GM12872 (cell line): Measurements from ENCODE around the gene EFCAB6.

Experiments used
- TF ChIP-seq, protein P1 (sequence below): IDR thresholded peaks from 3 replicates; pipeline ENCODE4 v1.5.1; 2011; ENCODE audit warnings: low read depth, mild to moderate bottlenecking, low read length, moderate library complexity; ENCODE audit not compliant: insufficient read depth

The EFCAB6 gene

DNA sequence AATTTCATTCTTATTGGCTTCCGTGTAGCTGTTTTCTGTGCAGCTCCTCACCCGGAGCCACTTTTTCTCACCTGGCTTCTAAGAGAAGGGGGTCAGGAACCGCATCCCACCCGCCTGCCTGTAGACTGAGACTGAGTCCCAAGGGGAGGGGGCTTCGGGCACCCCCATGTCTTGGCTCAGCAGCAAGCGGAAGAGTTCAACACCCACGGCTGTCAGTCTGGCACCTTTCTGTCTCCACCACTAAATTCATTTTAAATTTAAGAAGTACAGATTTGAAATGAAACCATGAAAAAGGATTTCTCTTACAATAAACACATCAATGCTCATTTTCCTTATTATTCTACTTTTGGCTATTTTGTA is 66.7 kb downstream of the EFCAB6 start:
- TF ChIP-seq, protein P1, sequence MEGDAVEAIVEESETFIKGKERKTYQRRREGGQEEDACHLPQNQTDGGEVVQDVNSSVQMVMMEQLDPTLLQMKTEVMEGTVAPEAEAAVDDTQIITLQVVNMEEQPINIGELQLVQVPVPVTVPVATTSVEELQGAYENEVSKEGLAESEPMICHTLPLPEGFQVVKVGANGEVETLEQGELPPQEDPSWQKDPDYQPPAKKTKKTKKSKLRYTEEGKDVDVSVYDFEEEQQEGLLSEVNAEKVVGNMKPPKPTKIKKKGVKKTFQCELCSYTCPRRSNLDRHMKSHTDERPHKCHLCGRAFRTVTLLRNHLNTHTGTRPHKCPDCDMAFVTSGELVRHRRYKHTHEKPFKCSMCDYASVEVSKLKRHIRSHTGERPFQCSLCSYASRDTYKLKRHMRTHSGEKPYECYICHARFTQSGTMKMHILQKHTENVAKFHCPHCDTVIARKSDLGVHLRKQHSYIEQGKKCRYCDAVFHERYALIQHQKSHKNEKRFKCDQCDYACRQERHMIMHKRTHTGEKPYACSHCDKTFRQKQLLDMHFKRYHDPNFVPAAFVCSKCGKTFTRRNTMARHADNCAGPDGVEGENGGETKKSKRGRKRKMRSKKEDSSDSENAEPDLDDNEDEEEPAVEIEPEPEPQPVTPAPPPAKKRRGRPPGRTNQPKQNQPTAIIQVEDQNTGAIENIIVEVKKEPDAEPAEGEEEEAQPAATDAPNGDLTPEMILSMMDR, result no peak

DNA sequence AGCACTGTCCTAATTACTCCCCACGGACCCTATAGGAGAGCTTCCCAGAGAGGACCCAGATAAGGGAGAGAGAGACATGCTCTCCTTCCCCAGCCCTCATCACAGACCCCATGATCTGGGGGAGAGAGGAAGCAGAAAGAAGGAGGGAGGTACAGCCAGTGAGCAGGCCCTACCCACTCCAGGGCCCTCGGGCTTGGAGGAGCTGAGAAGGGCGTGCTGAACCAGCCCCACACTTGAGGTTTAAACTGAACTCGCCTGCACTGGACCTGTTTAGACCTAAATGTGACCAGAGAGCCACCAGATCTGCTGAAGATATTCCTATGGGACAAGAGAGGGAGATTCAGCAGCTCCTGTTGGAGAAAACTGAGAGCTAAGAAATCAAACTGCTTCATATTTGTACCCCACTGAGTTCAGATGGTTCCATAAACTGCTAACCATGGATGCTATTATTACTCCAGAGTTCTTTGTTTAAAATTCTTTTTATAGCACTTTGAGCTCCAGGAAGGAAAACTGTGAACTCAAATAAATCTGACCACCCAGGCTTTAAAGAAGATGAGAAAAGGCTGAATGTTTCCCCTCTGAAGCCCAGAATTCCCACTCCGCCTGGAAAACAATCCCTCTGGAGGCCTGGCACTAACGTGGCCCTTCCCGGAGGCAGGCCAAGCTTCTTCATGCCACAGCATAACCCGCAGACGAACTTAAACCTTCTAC is 67.2 kb downstream of the EFCAB6 start:
- TF ChIP-seq, protein P1, result no peak

DNA sequence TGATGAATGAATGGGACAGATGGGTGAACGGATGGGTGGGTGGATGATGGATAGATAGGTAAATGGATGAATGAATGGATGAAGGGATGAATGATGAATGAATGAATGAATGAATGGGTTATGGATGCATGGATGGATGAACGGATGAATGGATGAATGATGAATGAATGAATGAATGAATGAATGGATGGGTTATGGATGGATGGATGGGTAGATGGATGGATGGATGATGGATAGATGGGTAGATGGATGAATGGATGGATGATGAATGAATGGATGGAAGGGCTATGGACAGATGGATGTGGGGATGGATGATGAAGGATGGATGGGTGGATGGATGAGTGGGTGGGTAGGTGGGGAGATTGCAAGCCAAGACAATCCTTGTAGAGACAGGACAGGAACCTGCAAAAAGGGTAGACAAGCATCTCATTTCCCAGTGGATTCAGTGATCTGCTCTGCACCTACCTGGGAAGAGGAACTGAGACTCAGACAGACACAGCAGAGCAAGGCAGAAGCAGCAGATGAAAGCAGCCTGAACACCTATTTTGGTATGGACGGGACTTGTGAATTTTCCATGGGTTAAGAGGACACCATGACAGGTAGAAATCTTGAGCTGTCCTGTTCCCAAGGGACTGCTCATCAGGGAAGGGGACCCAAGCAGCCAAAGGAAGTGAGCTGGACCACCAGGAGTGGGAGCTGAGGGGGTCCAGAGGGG is 68.0 kb downstream of the EFCAB6 start:
- TF ChIP-seq, protein P1, result no peak

DNA sequence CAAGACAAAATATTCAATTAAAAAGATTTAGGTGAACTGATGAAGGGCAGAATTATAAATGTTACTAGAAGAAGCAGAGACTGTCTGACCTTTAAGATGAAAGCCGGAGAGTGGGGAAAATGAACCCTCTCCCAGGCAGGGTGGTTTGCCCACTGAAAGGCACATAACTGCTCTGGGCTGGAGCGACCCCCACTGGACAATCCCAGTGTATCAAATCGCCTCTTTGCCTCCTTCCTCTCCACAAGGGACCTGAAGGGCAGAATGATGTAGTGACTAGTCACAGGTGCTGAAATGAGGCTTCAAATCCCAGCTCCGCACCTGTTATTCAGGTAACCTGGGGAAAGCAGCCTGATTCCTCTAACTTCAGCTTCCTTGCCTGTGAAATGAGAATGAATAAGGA is 69.0 kb downstream of the EFCAB6 start:
- TF ChIP-seq, protein P1, result peak; percentile 26; the same call in 1 of the 3 replicates

DNA sequence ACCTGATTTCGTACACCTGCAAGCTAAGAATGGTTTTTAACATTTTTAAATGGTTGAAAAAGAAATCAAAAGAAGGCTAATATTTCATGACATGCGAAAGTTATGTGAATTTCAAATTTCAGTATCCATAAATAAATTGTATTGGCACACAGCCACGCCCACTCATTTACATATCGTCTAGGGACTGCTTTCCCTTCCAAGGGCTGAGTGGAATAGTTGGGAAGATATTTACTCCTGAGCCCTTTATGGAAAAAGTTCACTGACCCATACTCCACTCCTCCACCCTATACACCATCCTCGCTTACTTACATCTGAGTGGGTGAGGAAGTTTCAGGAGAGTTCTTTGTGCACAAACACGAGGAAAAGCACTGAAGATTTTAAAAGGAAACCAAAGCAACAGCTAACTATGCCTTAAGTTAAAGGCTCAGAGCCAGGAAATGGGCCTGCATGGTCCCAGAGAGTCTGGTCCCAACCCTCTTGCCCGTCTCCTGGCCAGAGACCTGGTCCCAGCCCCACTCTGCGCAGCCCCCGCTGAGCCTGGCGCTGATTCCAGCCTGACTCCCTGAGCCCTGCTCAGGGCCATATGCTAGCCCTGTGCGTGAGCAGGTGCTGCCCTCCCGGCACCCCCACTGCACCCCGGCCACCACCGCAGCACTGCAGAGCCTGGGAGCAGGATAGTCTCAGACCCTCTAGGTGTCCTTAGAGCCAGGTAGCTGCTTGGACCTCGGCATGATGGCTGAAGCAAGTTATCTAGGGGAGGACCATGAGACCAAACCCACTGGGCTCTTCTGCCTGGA is 69.8 kb downstream of the EFCAB6 start:
- TF ChIP-seq, protein P1, result no peak

DNA sequence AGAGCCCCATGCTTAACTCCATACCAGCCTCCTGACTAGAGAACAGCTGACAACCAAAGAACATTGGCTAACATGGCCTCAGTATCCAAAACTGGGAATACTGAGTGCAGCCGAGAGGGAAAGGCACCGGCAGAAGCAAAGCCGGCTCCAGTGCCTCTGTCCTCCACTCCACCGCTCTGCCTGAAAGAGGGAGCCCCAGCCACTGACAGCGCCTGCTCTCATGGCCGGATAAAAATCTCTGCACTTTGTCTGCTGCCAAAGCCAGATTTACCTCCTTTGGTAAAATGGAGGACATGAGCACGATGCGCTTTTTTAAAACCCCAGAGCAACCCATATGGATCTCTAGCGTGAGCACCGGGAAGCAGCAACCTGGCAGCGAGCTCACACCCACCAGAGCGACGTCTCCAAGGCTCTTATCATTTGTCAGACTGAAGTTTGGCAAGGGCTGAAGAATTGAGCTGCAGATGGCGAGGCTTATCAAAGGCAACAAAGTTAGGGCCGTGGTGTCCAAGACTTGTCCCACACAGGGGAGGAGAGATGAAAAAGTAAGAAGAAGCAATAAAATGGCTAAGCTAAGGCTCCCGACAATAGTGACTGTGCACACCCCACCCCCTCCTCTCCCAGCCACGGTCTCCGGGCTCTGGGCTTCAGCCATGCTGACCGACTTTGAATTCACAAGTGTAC is 71.4 kb downstream of the EFCAB6 start:
- TF ChIP-seq, protein P1, result no peak
